ENCODE measurements around the gene CNTNAP4. TPM values are rescaled to one million over a fixed set of nuclear protein-coding genes. Genes with fewer than 3 reads are reported as not detected.

CNTNAP4 gene
- total RNA-seq, 4 donors from 2014 or later, result 0.09 TPM; not detected in 3

DNA sequence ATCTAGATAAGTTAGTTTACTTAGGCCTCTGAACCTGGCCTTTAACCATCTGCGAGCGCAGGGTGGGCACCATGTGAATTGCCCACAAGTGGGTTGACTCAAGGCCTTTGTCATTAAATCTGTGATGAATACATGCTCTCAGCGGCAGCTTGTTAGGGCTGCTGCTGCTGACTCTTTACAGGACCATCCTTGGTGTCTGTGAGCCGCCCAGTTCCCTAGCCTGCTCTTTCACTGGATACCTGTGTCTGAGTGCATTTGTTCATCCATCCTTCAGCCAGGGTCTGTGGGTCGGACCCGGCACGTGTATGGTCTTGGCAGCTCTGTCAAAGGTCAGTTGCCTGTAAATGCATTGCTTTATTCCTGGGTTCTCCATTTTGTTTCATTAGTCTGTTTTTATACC lies 321.3 kb downstream of the CNTNAP4 start:
- Histone ChIP-seq H3K27ac (no peak overlapping the region), H3K36me3 (no peaks in the 10 kb centered on the region), H3K9me3 (no peaks in the 10 kb centered on the region), H3K4me3 (no peak overlapping the region), H3K27me3 (no peaks in the 10 kb centered on the region), H3K4me1 (no peaks in the 10 kb centered on the region)
- DNase-seq (no peak), ATAC-seq (no peak)
- intact Hi-C loops (cut with DNase I; ENCODE audit: low total_unique reads), result no loop called here
- TF ChIP-seq POLR2A (IDR thresholded peaks at IDR 0.05), result no peak
- TF ChIP-seq, protein P1, sequence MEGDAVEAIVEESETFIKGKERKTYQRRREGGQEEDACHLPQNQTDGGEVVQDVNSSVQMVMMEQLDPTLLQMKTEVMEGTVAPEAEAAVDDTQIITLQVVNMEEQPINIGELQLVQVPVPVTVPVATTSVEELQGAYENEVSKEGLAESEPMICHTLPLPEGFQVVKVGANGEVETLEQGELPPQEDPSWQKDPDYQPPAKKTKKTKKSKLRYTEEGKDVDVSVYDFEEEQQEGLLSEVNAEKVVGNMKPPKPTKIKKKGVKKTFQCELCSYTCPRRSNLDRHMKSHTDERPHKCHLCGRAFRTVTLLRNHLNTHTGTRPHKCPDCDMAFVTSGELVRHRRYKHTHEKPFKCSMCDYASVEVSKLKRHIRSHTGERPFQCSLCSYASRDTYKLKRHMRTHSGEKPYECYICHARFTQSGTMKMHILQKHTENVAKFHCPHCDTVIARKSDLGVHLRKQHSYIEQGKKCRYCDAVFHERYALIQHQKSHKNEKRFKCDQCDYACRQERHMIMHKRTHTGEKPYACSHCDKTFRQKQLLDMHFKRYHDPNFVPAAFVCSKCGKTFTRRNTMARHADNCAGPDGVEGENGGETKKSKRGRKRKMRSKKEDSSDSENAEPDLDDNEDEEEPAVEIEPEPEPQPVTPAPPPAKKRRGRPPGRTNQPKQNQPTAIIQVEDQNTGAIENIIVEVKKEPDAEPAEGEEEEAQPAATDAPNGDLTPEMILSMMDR (IDR thresholded peaks at IDR 0.05 in 4 of 5, conservative IDR thresholded peaks at IDR 0.05 in 1 of 5), result no peak
- in situ Hi-C loops (cut with MboI; ENCODE audit: low sequenced_read_pairs in 4 of 4), result no loop called here

DNA sequence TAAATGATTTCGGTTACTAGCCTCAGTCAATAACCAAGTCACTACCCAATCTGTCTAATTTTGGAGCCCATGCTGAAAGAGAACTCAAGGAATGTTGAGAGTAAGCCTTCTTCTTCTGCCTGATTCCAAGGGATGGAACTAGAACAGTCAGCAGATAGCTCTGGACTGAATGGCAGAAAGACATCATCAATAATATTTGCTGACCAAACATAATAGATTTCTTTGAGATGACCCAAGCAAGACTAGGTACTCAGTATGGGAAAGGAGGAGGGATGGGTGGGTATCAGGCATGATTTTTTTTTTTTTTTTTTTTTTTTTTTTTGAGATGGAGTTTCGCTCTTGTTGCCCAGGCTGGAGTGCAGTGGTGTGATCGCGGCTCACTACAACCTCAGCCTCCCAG lies 330.1 kb downstream of the CNTNAP4 start:
- in situ Hi-C loops (cut with MboI; ENCODE audit: low sequenced_read_pairs in 4 of 4) (no loop called here), intact Hi-C loops (cut with DNase I; ENCODE audit: low total_unique reads) (no loop called here)
- H3K4me3 ChIP-seq, result no peak overlapping the region
- no peaks in the 10 kb centered on the region for H3K4me1 ChIP-seq
- ATAC-seq (no peak), DNase-seq (no peak)
- no peak overlapping the region for H3K27ac ChIP-seq
- no peaks in the 10 kb centered on the region for H3K9me3 ChIP-seq
- H3K27me3 ChIP-seq, result no peaks in the 10 kb centered on the region
- H3K36me3 ChIP-seq, result no peaks in the 10 kb centered on the region
- TF ChIP-seq, protein P1 (IDR thresholded peaks at IDR 0.05 in 4 of 5, conservative IDR thresholded peaks at IDR 0.05 in 1 of 5), result no peak
- TF ChIP-seq POLR2A (IDR thresholded peaks at IDR 0.05), result no peak

Measured in gastrocnemius medialis (tissue), 4 donors.